Measurements from ENCODE around the gene NEMF. TPM values are rescaled to one million over a fixed set of nuclear protein-coding genes. Genes with fewer than 3 reads are reported as not detected.

The NEMF gene
- total RNA-seq, 1 experiment from 2014 or later = 62.7 TPM

GRCh38 chr14:49886523-49886922 is 33.9 kb upstream of the NEMF start:
- BruUV-seq (replicated peaks) = no TSS peak
- no peaks in the 10 kb centered on the region for H3K27me3 Mint-ChIP-seq (ENCODE audit: insufficient read depth, unreplicated experiment)
- TF ChIP-seq, protein P1, sequence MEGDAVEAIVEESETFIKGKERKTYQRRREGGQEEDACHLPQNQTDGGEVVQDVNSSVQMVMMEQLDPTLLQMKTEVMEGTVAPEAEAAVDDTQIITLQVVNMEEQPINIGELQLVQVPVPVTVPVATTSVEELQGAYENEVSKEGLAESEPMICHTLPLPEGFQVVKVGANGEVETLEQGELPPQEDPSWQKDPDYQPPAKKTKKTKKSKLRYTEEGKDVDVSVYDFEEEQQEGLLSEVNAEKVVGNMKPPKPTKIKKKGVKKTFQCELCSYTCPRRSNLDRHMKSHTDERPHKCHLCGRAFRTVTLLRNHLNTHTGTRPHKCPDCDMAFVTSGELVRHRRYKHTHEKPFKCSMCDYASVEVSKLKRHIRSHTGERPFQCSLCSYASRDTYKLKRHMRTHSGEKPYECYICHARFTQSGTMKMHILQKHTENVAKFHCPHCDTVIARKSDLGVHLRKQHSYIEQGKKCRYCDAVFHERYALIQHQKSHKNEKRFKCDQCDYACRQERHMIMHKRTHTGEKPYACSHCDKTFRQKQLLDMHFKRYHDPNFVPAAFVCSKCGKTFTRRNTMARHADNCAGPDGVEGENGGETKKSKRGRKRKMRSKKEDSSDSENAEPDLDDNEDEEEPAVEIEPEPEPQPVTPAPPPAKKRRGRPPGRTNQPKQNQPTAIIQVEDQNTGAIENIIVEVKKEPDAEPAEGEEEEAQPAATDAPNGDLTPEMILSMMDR (IDR thresholded peaks at IDR 0.05; ENCODE audit: insufficient read depth in 1 of 2, low read depth in 1 of 2, low read length in 1 of 2, severe bottlenecking in 1 of 2, unreplicated experiment in 1 of 2) = no peak
- no peak overlapping the region for H3K27ac Mint-ChIP-seq (ENCODE audit: unreplicated experiment)
- Histone ChIP-seq H3K36me3 (ENCODE audit: control insufficient read depth, insufficient read depth, low read length) (no peaks in the 10 kb centered on the region), H3K27me3 (replicated peaks; ENCODE audit: control insufficient read depth, insufficient read depth, low read length) (no peaks in the 10 kb centered on the region), H3K4me3 (ENCODE audit: low read depth, low read length) (no peak overlapping the region), H3K9me3 (no peaks in the 10 kb centered on the region), H3K4me1 (peaks cover 2% of the 10 kb centered on the region)
- ChIA-PET POLR2A (no interaction called here), CTCF (no interaction called here)
- no peaks in the 10 kb centered on the region for H3K36me3 Mint-ChIP-seq (ENCODE audit: insufficient read depth, unreplicated experiment)
- H3K9me3 Mint-ChIP-seq (ENCODE audit: unreplicated experiment) = no peaks in the 10 kb centered on the region
- no peak overlapping the region for H3K4me3 Mint-ChIP-seq (ENCODE audit: unreplicated experiment)
- no peaks in the 10 kb centered on the region for H3K4me1 Mint-ChIP-seq (ENCODE audit: low read depth, unreplicated experiment)
- no peak for DNase-seq
- intact Hi-C loops (cut with micrococcal nuclease; ENCODE audit: unreplicated experiment) = no loop called here

GRCh38 chr14:49882826-49883694 is 30.5 kb upstream of the NEMF start:
- ChIA-PET POLR2A (no interaction called here), CTCF (interaction anchor here (1.0 kb wide), 1 partner anchor 20 kb away, joined by 3 read pairs; no protein-coding TSS in a partner anchor)
- no peaks in the 10 kb centered on the region for H3K36me3 Mint-ChIP-seq (ENCODE audit: insufficient read depth, unreplicated experiment)
- no TSS peak for BruUV-seq (replicated peaks)
- no peaks in the 10 kb centered on the region for H3K4me1 Mint-ChIP-seq (ENCODE audit: low read depth, unreplicated experiment)
- no peaks in the 10 kb centered on the region for H3K27me3 ChIP-seq (replicated peaks; ENCODE audit: control insufficient read depth, insufficient read depth, low read length)
- H3K4me3 ChIP-seq (ENCODE audit: low read depth, low read length) = no peak overlapping the region
- peaks cover 3% of the 10 kb centered on the region; the same call in 1 of the 2 replicates for H3K4me1 ChIP-seq
- H3K4me3 Mint-ChIP-seq (ENCODE audit: unreplicated experiment) = no peak overlapping the region
- DNase-seq = no peak
- H3K27me3 Mint-ChIP-seq (ENCODE audit: insufficient read depth, unreplicated experiment) = no peaks in the 10 kb centered on the region
- no peaks in the 10 kb centered on the region for H3K9me3 Mint-ChIP-seq (ENCODE audit: unreplicated experiment)
- TF ChIP-seq, protein P1 (IDR thresholded peaks at IDR 0.05; ENCODE audit: insufficient read depth in 1 of 2, low read depth in 1 of 2, low read length in 1 of 2, severe bottlenecking in 1 of 2, unreplicated experiment in 1 of 2) = no peak
- intact Hi-C loops (cut with micrococcal nuclease; ENCODE audit: unreplicated experiment) = no loop called here
- no peak overlapping the region for H3K27ac Mint-ChIP-seq (ENCODE audit: unreplicated experiment)
- H3K9me3 ChIP-seq = no peaks in the 10 kb centered on the region
- no peaks in the 10 kb centered on the region for H3K36me3 ChIP-seq (ENCODE audit: control insufficient read depth, insufficient read depth, low read length)

DNA sequence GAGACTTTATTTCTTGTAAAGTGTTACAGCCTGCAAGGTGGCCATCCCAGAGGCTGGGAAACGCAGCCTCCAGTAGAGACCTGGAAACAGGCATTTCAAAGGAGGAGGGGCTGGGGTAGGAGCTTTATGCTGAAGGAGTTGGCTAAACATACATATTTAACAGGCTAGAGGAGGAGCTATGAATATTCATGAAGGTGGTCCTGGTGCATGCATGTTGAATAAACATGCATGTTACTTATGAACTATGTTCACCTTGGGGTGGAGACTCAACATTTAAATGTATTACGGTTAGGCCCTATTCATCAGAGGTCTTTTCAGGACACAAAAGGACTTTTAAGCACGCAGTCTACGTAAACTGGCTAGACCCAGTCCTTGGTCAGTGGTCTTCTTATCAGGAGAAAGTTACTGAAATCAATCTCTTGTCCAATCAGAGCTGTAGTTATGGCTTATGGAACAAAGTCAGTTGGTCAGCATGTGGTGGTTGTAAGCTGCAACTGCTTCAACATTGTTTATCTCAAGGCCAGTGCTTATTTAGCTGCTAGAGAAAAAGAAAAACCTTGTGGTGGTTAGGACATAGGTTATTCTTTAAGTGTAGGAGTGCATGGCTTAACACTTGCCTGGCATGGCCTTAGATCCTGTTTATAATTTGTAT is 28.9 kb upstream of the NEMF start:
- no TSS peak for BruUV-seq (replicated peaks)
- H3K9me3 ChIP-seq = no peaks in the 10 kb centered on the region
- ChIA-PET POLR2A (interaction anchor here (0.6 kb wide), 1 partner anchor 21 kb away, joined by 5 read pairs; no protein-coding TSS in a partner anchor), CTCF (interaction anchor here (0.7 to 1.0 kb wide), 2 partner anchors 19 to 219 kb away, joined by 3 read pairs; no protein-coding TSS in a partner anchor)
- intact Hi-C loops (cut with micrococcal nuclease; ENCODE audit: unreplicated experiment) = no loop called here
- no peaks in the 10 kb centered on the region for H3K9me3 Mint-ChIP-seq (ENCODE audit: unreplicated experiment)
- no peaks in the 10 kb centered on the region for H3K27me3 ChIP-seq (replicated peaks; ENCODE audit: control insufficient read depth, insufficient read depth, low read length)
- H3K36me3 ChIP-seq (ENCODE audit: control insufficient read depth, insufficient read depth, low read length) = no peaks in the 10 kb centered on the region
- H3K27ac Mint-ChIP-seq (ENCODE audit: unreplicated experiment) = no peak overlapping the region
- no peak overlapping the region for H3K4me3 ChIP-seq (ENCODE audit: low read depth, low read length)
- H3K4me1 Mint-ChIP-seq (ENCODE audit: low read depth, unreplicated experiment) = peaks cover under 1% of the 10 kb centered on the region
- no peak for DNase-seq
- TF ChIP-seq, protein P1 (IDR thresholded peaks at IDR 0.05; ENCODE audit: insufficient read depth in 1 of 2, low read depth in 1 of 2, low read length in 1 of 2, severe bottlenecking in 1 of 2, unreplicated experiment in 1 of 2) = no peak
- no peaks in the 10 kb centered on the region for H3K27me3 Mint-ChIP-seq (ENCODE audit: insufficient read depth, unreplicated experiment)
- no peak overlapping the region for H3K4me3 Mint-ChIP-seq (ENCODE audit: unreplicated experiment)
- H3K4me1 ChIP-seq = peaks cover 3% of the 10 kb centered on the region; the same call in 1 of the 2 replicates
- no peaks in the 10 kb centered on the region for H3K36me3 Mint-ChIP-seq (ENCODE audit: insufficient read depth, unreplicated experiment)
